GM10266 (cell line): ENCODE measurements around the gene RAX.

Experiments used
- DNase-seq: peaks from one replicate; pipeline ENCODE4 v3.0.0; 2012; ENCODE audit errors: extremely low spot score
- CTCF ChIP-seq: IDR thresholded peaks from 2 replicates; pipeline ENCODE4 v1.5.1; 2012; ENCODE audit warnings: mild to moderate bottlenecking, low read depth; ENCODE audit not compliant: control insufficient read depth, insufficient read depth; ENCODE audit errors: missing control alignments

The RAX gene

GRCh38 chr18:59272891-59273758 lies at the start of gene RAX:
RAX (minus strand) TSS chr18:59273454; CDS start chr18:59273206, 248 bp downstream.
- TF ChIP-seq CTCF: no peak
- DNase-seq: peak; percentile 81

- DNase-seq: no peak
- no peak for TF ChIP-seq CTCF
Observed at GRCh38 chr18:59318460-59319050, 45.3 kb upstream of the RAX start, which contains the start of gene CPLX4. CPLX4 (minus strand) TSS chr18:59318649; CDS start chr18:59318462, 187 bp downstream.

- no peak for DNase-seq
- no peak for TF ChIP-seq CTCF
Observed at GRCh38 chr18:59311631-59312030, 38.4 kb upstream of the RAX start.

GRCh38 chr18:59308938-59309260 lies 35.6 kb upstream of the RAX start:
- no peak for TF ChIP-seq CTCF
- DNase-seq: no peak

- peak; percentile 91 for TF ChIP-seq CTCF
- peak; percentile 73 for DNase-seq
Observed at GRCh38 chr18:59308248-59308937, 35.1 kb upstream of the RAX start.

- TF ChIP-seq CTCF: no peak
Observed at GRCh38 chr18:59306640-59307039, 33.4 kb upstream of the RAX start.

GRCh38 chr18:59305295-59305694 lies 32.0 kb upstream of the RAX start:
- no peak for DNase-seq
- TF ChIP-seq CTCF: no peak

More at GRCh38 chr18:59306640-59307039, 33.4 kb upstream of the RAX start:
- DNase-seq: no peak
